PC-9 (cell line): Measurements from ENCODE around the gene BRD1. TPM values are rescaled to one million over a fixed set of nuclear protein-coding genes. Genes with fewer than 3 reads are reported as not detected.

Experiments
- BruUV-seq: library from RNA; stranded (reverse); fragments of 400-500 nt; replicated peaks from 2 replicates; lab custom pipeline; 2021; lab: Mats Ljungman, UMichigan
- CTCF ChIA-PET: fragments of 300-600 bp; sonication (Branson Sonifier 250); formaldehyde crosslinking; loops from one replicate; lab custom pipeline; 2022; ENCODE audit warnings: antibody characterized with exemption; lab: Charles Lee
- POLR2A ChIA-PET: fragments of 300-600 bp; sonication (Branson Sonifier 250); formaldehyde crosslinking; loops from one replicate; lab custom pipeline; 2022; ENCODE audit warnings: antibody characterized with exemption; ENCODE audit not compliant: unreplicated experiment; lab: Charles Lee
- DNase-seq, 2 experiments: peaks; one replicate each; pipeline versions ENCODE4 v3.0.0 to v3.0.0-alpha.2; 2015 to 2022; ENCODE audit warnings: mixed read lengths in 1 of 2
- H2AFZ ChIP-seq: fragments of 200-600 bp; sonication (generic); 2 replicates; pipeline ENCODE4 v1.8.1; 2017; ENCODE audit warnings: antibody characterized with exemption
- H3F3A ChIP-seq: fragments of 200-600 bp; sonication (generic); 2 replicates; pipeline ENCODE4 v1.8.1; 2017; ENCODE audit warnings: antibody characterized with exemption, mild to moderate bottlenecking, low read depth; ENCODE audit not compliant: insufficient read depth
- H3K27ac ChIP-seq: fragments of 200-600 bp; sonication (generic); 2 replicates; pipeline ENCODE4 v1.6.1; 2016; ENCODE audit warnings: mixed run types
- H3K27me3 ChIP-seq: fragments of 200-600 bp; sonication (generic); 2 replicates; pipeline ENCODE4 v1.6.1; 2016; ENCODE audit warnings: low read depth, mixed run types; ENCODE audit not compliant: insufficient read depth
- H3K36me3 ChIP-seq: fragments of 200-600 bp; sonication (generic); 2 replicates; pipeline ENCODE4 v1.6.1; 2016; ENCODE audit warnings: low read depth, mixed run types
- H3K4me1 ChIP-seq: fragments of 200-600 bp; sonication (generic); replicated peaks from 2 replicates; pipeline ENCODE4 v1.6.1; 2016; ENCODE audit warnings: mixed run types; ENCODE audit not compliant: insufficient read depth
- H3K4me2 ChIP-seq: fragments of 200-600 bp; sonication (generic); 2 replicates; pipeline ENCODE4 v1.6.1; 2017; ENCODE audit warnings: mixed run types
- H3K4me3 ChIP-seq: fragments of 200-600 bp; sonication (generic); 2 replicates; pipeline ENCODE4 v1.6.1; 2016; ENCODE audit warnings: mixed run types
- H3K79me2 ChIP-seq: fragments of 200-600 bp; sonication (generic); 2 replicates; pipeline ENCODE4 v1.6.1; 2017; ENCODE audit warnings: low read depth, mixed run types
- H3K9me2 ChIP-seq: fragments of 200-600 bp; sonication (generic); 2 replicates; pipeline ENCODE4 v1.8.1; 2017; ENCODE audit warnings: mild to moderate bottlenecking; ENCODE audit not compliant: insufficient read depth
- H3K9me3 ChIP-seq: fragments of 200-600 bp; sonication (generic); 2 replicates; pipeline ENCODE4 v1.8.1; 2016; ENCODE audit warnings: low read depth; ENCODE audit not compliant: insufficient read depth
- H4K20me1 ChIP-seq: fragments of 200-600 bp; sonication (generic); 2 replicates; pipeline ENCODE4 v1.8.1; 2017; ENCODE audit not compliant: insufficient read depth
- CTCF ChIP-seq: fragments of 200-600 bp; sonication (generic); conservative IDR thresholded peaks from 2 replicates; pipeline ENCODE4 v1.6.1; 2017; ENCODE audit warnings: mixed run types, antibody characterized with exemption, mild to moderate bottlenecking, moderate library complexity
- EZH2 ChIP-seq: fragments of 200-600 bp; sonication (generic); IDR thresholded peaks from 2 replicates; pipeline ENCODE4 v1.8.0; 2017; ENCODE audit warnings: antibody characterized with exemption, low read depth
- intact Hi-C: fragments of 100-400 bp; cut with micrococcal nuclease; formaldehyde crosslinking; loops from one replicate; pipeline ENCODE4 v1.10.0; 2022; ENCODE audit not compliant: unreplicated experiment
- total RNA-seq: library from RNA; stranded (reverse); gene quantifications from 2 replicates; pipeline ENCODE4 v1.2.3, GENCODE V29; 2021

BRD1 gene
- total RNA-seq, 1 experiment from 2014 or later = 28.5 TPM

- Histone ChIP-seq H2AFZ (no peak overlapping the region), H3K27ac (no peak overlapping the region), H3K9me2 (no peaks in the 10 kb centered on the region), H3F3A (no peaks in the 10 kb centered on the region), H3K27me3 (peaks cover 82% of the 10 kb centered on the region), H3K4me1 (no peaks in the 10 kb centered on the region), H4K20me1 (no peaks in the 10 kb centered on the region), H3K4me3 (no peak overlapping the region), H3K36me3 (no peaks in the 10 kb centered on the region), H3K4me2 (no peak overlapping the region), H3K9me3 (no peaks in the 10 kb centered on the region), H3K79me2 (no peaks in the 10 kb centered on the region)
- TF ChIP-seq CTCF (no peak), EZH2 (no peak)
- no TSS peak for BruUV-seq
- DNase-seq = no peak
- POLR2A ChIA-PET = no interaction called here
- intact Hi-C loops = no loop called here
- CTCF ChIA-PET = no interaction called here
Measured at GRCh38 chr22:49756201-49756600, 71.5 kb downstream of the BRD1 start.

- H3K9me2 ChIP-seq = no peaks in the 10 kb centered on the region
- H3K36me3 ChIP-seq = no peaks in the 10 kb centered on the region
- H3K27me3 ChIP-seq = peaks cover 85% of the 10 kb centered on the region
- ChIA-PET POLR2A (no interaction called here), CTCF (no interaction called here)
- TF ChIP-seq CTCF = no peak
- TF ChIP-seq EZH2 = no peak
- no peaks in the 10 kb centered on the region for H3F3A ChIP-seq
- H3K4me2 ChIP-seq = no peak overlapping the region
- no TSS peak for BruUV-seq
- intact Hi-C loops = no loop called here
- H2AFZ ChIP-seq = no peak overlapping the region
- no peaks in the 10 kb centered on the region for H3K79me2 ChIP-seq
- H3K9me3 ChIP-seq = no peaks in the 10 kb centered on the region
- DNase-seq = no peak
- no peaks in the 10 kb centered on the region for H3K4me1 ChIP-seq
- H3K27ac ChIP-seq = no peak overlapping the region
- H3K4me3 ChIP-seq = no peak overlapping the region
- no peaks in the 10 kb centered on the region for H4K20me1 ChIP-seq
Measured at GRCh38 chr22:49755631-49756001, 72.1 kb downstream of the BRD1 start.

GRCh38 chr22:49754696-49755630 lies 72.7 kb downstream of the BRD1 start:
- Histone ChIP-seq H3K27me3 (peaks cover 83% of the 10 kb centered on the region), H3K9me3 (no peaks in the 10 kb centered on the region), H3K4me1 (no peaks in the 10 kb centered on the region), H3K79me2 (no peaks in the 10 kb centered on the region), H3K4me2 (no peak overlapping the region), H3K36me3 (no peaks in the 10 kb centered on the region), H2AFZ (no peak overlapping the region), H3K4me3 (no peak overlapping the region), H3K9me2 (no peaks in the 10 kb centered on the region), H3F3A (no peaks in the 10 kb centered on the region), H3K27ac (no peak overlapping the region), H4K20me1 (no peaks in the 10 kb centered on the region)
- BruUV-seq = no TSS peak
- POLR2A ChIA-PET = no interaction called here
- no peak for TF ChIP-seq EZH2
- TF ChIP-seq CTCF = no peak
- CTCF ChIA-PET = no interaction called here
- intact Hi-C loops = no loop called here
- DNase-seq = no peak
